Medulla oblongata (tissue), 1 donor: ENCODE measurements around the gene TRAPPC2L.

ENCODE experiments used
- DNase-seq: peaks from one replicate; pipeline ENCODE4 v3.0.0-alpha.2; 2015; ENCODE audit errors: extremely low spot score

Gene TRAPPC2L

DNA sequence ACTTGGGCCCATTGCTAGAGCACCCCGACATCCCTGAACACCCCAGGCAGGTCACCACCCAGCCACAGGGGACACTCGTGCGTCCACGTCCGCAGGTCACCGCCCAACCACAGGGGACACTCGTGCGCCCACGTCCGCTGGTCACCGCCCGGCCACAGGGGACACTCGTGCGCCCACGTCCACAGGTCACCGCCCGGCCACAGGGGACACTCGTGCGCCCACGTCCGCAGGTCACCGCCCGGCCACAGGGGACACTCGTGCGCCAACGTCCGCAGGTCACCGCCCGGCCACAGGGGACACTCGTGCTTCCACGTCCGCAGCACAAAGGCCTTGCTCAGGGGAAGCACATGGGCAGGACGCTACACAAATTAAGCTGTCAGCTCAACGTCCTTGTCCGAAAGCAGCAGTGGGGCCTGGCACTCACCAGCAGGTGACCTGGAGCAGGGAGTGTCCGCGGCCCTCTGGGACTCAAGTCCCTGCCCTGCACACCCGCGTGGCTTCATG is 17.8 kb upstream of the TRAPPC2L start:
- no peak for DNase-seq

GRCh38 chr16:88839745-88840599 is 17.0 kb upstream of the TRAPPC2L start:
- DNase-seq = no peak

DNA sequence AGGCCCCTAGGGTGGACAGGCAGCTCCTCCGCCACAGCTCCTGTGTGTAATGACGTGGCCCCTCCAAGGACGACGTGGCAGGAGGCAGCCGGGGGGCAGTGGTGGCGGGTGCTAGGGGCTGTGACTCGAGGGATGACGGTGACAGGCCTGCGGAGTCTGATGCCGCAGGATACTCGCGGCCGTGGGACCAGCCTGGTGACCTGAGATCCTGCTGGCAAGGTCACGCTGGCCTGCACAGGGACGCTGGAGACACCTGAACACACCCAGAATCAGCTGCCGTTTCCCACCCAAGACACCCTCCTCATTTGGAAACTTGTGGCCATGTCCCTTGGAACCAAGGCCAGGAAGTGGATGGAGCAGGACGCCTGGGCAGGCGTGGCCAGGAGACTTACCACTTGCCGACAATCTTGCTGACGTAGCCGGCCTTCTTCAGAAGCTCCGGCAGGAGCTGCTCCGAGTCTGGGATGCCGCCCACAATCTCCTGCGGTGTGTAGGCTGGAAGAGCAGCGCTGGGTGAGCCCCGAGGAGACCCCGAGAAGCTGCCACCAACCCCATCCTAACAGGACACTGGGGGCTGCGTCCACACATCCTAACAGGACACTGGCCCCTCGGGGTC is 16.2 kb upstream of the TRAPPC2L start:
- DNase-seq = no peak

- DNase-seq = no peak
Observed at GRCh38 chr16:88841521-88842307, 15.2 kb upstream of the TRAPPC2L start.

- DNase-seq = no peak
Observed at GRCh38 chr16:88842308-88842756, 14.6 kb upstream of the TRAPPC2L start.

DNA sequence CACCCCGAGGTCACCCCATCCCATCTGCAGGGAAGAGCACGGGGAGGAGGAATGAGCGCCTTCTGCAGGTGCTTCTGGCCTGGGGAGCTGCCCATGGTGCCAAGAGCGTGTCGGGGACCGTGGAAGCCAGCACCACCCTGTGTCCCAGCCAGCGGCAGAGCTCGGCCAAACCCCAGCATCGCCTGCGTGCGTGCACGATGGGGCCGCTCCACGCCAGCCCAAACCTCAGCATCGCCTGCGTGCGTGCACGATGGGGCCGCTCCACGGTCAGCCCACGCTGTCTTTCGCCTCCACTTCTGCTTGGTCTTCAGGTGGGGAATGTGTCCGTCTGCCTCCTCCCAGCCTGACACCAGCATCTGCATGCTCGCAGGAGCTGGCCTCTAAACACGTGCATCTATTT is 14.1 kb upstream of the TRAPPC2L start:
- no peak for DNase-seq

GRCh38 chr16:88843256-88843655 is 13.7 kb upstream of the TRAPPC2L start:
- no peak for DNase-seq

DNA sequence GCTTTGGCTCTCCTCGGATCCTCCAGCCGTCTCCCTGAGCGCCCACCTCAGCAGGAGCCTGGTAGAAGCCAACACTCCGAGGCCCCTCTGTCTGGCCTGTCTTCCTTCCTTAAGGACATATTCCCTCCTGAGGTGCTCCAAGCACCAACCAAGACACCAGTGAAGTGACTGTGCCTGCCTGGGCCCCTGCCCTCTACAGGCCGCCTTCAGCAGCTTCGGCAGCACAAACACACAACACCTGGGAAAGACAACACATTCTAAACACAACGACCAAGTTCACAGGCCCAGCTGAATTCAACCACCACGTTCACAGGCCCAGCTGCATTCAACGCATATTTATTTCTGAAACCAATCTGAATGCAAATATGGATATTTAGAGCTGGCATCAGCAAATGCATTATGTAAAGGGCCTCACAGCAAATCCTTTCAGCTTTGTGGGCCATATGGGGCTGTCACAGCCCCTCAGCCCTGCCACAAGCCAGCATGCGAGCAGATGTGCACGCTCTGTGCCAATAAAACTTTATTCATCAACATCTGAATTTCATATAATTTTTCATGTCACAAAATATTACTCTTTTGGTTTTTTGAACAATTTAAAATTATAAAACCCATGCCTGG is 12.4 kb upstream of the TRAPPC2L start:
- DNase-seq = no peak

DNA sequence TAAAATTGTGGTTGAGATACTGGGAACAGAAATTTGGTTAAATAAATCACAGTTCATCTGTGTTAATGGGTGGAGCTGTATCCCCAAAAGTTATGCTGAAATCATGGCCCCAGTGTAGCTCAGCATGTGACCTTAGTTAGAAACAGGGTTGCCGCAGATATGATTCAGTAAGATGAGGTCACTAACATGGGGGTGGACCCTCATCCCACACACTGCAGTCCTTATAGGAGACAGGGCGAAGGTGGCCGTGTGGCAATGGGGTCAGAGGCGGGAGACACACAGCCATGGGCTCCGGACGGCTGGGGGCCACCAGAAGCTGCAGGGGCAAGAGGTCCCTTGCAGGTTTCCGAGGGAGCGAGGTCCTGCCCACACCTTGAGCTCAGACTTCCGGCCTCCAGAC is 10.8 kb upstream of the TRAPPC2L start:
- no peak for DNase-seq

DNA sequence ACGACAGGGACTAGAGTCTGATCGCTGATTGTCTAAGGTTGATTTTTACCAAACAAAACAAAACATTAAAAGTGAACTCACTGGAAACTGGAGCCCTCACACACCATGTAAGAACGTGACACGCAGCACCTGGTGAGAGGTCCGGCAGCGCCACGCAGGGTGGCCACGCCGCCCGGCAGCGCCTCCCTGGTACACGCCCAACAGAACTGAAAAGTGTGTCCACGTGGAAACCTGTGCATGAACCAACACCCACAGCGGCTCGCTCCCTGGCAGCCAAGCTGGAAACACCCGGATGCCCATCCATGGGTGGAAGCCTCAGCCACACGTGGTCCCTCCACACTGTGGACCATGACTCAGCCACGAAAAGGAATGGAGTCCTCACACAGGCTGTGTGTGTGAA is 9.3 kb upstream of the TRAPPC2L start:
- DNase-seq = no peak

DNA sequence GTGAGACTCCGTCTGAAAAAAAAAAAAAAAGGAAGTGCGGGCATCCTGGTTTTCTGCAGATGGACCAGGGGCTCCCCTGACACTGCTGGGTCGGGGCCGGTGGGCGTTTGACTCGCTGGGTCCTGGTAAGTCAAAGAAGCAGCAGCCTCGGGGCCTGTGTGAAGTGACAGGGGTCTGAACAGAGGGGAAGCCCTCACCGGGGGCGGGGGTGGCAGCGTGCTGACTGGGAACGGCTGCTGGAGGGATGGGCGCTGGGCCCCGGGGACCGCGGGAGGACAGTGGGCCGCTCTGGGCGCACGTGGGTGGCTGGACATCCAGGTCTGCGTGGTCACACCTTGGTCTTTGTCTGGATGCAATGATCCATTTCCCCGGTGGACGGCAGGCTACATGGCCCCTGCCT is 8.4 kb upstream of the TRAPPC2L start:
- no peak for DNase-seq

DNA sequence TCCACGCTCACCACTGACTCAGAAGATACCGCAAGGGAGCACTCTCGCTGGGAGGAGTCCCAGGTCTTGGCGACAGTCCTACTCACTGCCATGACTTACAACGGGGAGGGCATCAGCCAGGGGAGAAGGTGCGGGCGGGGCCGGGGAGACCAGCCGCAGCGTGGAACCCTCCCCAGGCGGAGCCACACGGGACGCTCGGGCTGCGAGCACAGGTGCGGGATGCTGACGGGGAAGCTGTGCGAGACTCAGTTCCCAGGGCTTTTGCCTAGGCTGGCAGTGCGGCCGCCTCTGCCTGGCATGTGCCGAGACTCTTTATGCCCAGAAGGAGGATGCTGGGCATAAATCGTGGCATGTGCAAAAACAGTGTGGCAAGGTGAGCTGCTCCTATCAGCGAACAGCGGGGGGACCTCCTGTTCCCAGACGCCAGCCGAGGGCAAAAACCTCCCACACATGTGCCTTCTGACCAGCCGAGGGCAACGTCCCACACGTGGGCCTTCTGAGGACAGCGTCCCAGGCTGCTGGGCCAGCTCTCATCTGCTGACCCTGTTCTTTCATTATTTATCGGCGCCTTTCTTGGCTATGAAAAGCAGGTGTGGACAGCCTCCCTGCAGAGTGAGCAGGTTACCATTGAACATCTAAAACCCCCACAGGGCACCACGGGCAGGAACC is 6.3 kb upstream of the TRAPPC2L start:
- no peak for DNase-seq

DNA sequence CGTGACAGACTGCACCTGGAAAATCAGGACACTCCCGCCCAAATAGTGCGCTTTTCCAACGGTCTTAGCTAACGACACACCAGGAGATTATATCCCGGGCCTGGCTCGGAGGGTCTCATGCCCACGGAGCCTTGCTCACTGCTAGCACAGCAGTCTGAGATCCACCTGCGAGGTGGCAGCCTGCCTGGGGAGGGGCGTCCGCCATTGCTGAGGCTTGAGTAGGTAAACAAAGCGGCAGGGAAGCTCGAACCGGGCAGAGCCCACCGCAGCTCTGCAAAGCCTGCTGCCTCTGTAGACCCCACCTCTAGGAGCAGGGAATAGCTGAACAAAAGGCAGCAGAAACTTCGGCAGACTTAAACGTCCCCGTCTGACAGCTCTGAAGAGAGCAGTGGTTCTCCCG is 5.3 kb upstream of the TRAPPC2L start:
- DNase-seq = no peak

GRCh38 chr16:88853325-88853941 is 3.5 kb upstream of the TRAPPC2L start:
- peak; percentile 9 for DNase-seq

DNA sequence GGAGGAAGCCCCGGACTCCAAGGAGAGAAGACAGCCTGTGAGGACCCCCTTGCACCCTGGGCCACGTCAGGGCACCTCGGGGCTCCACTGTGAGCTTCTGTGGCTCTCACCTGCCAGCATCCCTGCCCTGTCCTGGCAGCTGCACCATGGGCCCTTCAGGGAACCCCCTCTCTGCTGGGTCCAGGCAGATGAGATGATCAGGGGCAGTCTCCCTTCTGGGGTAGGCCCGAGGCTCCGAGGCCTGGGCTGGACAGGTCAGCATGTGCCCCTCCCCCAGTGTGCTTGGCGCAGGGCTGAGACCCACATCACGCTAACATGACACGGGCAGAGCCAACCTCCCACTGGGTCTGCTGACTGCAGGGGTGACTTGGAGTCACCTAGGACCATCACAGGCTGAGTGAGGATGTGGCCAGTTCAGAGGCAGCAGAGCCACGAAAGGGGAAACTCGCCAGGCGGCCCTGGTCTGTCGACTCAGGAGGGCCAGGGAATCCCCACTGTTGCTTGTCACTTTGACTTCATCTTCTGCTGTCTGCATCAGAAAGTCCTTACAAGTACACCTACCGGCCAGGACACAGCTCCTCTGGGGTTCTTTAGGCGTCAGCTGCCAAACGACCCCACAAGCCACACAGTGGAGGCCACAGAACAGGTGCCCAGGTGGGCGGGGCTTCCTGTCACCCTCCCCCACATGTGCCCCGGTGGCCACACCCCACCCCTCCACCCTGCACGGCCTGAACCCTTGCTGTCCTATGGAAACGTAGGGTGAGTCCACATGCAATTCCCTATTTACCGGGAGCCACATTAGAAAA is 2.4 kb upstream of the TRAPPC2L start:
- DNase-seq = peak; percentile 20

GRCh38 chr16:88855176-88855575 is 1.8 kb upstream of the TRAPPC2L start:
- DNase-seq = no peak

- no peak for DNase-seq
Observed at GRCh38 chr16:88855736-88856121, 1.2 kb upstream of the TRAPPC2L start.

DNA sequence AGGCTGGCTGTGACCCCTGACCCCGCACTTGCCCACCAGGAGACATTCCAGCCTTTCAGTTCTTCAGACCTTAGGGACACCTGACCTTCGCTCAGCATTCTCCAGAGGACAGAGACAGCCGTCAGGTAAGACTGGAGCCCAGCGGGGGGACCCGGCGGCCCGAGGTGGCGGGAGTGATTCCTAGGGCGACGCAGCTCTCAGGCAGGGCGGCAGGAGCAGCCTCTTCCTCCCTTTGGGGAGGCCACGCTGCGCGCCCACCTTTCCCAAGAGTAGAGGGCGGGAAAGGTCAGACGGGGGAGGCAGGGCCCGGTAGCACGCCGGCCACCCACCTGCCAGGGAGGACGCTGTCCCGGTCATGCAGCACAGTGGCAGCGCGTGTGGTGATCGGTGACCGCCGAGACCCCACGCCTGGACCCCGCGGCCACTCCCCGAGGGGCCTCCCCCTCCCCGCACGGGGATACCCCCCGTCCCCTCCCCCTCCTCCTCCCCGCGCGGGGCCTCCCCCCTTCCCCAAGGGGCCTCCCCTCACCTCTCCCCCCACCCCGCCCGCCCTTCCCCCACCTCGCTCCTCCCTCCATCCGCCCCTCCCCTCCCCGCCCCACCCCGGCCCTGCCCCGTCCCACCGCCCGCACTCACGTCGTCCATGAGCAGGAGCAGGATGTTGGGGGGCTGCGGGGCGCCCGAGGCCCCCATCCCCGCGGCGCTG is 652 bp upstream of the TRAPPC2L start:
- DNase-seq = no peak

- DNase-seq = peak; percentile 86
Observed at GRCh38 chr16:88857728-88858339, 907 bp downstream of the TRAPPC2L start.
